EL (cell line): ENCODE data around the gene PVALB.

Experiments
- DNase-seq: peaks from one replicate; pipeline ENCODE4 v3.0.0-alpha.2; 2016

The PVALB gene

GRCh38 chr22:36846271-36846670, 29.4 kb upstream of the PVALB start:
- no peak for DNase-seq

GRCh38 chr22:36840106-36840505, 23.3 kb upstream of the PVALB start:
- DNase-seq: no peak

GRCh38 chr22:36839356-36840073, 22.7 kb upstream of the PVALB start:
- peak; percentile 41 for DNase-seq

- DNase-seq: no peak
These were observed 21.5 kb upstream of the PVALB start for GRCh38 chr22:36838119-36839030.

- DNase-seq: no peak
These were observed 19.1 kb upstream of the PVALB start for GRCh38 chr22:36835903-36836302.

- DNase-seq: no peak
These were observed 16.2 kb upstream of the PVALB start for GRCh38 chr22:36833073-36833472.

GRCh38 chr22:36831717-36832116, 14.9 kb upstream of the PVALB start:
- no peak for DNase-seq

GRCh38 chr22:36831206-36831605, 14.4 kb upstream of the PVALB start:
- DNase-seq: no peak

GRCh38 chr22:36830601-36831000, 13.8 kb upstream of the PVALB start:
- no peak for DNase-seq

GRCh38 chr22:36829370-36830002, 12.7 kb upstream of the PVALB start:
- DNase-seq: no peak

- no peak for DNase-seq
These were observed 12.0 kb upstream of the PVALB start for GRCh38 chr22:36828815-36829214.

GRCh38 chr22:36826262-36826661, 9.4 kb upstream of the PVALB start:
- DNase-seq: no peak

- DNase-seq: no peak
These were observed 7.8 kb upstream of the PVALB start for GRCh38 chr22:36824655-36825054.

- peak; percentile 47 for DNase-seq
These were observed 6.5 kb upstream of the PVALB start for GRCh38 chr22:36823186-36823839.

GRCh38 chr22:36822581-36822980, 5.7 kb upstream of the PVALB start:
- no peak for DNase-seq

- no peak for DNase-seq
These were observed 2.3 kb upstream of the PVALB start for GRCh38 chr22:36819112-36819511.

GRCh38 chr22:36818010-36818642, 1.3 kb upstream of the PVALB start:
- peak; percentile 30 for DNase-seq

GRCh38 chr22:36817525-36817848, 652 bp upstream of the PVALB start:
- DNase-seq: no peak

GRCh38 chr22:36816339-36816635, 548 bp downstream of the PVALB start:
- DNase-seq: no peak

- no peak for DNase-seq
These were observed 1.1 kb downstream of the PVALB start for GRCh38 chr22:36815558-36816338.

- DNase-seq: no peak
These were observed 2.0 kb downstream of the PVALB start for GRCh38 chr22:36814801-36815200.
